ENCODE measurements around the gene CRTC3.

Gene CRTC3

GRCh38 chr15:90564590-90564989 lies 34.9 kb downstream of the CRTC3 start:
- no peak for FAIRE-seq

- FAIRE-seq = no peak
Measured at GRCh38 chr15:90565866-90566265, 36.1 kb downstream of the CRTC3 start.

- FAIRE-seq = no peak
Measured at GRCh38 chr15:90570643-90571042, 40.9 kb downstream of the CRTC3 start.

- no peak for FAIRE-seq
Measured at GRCh38 chr15:90571063-90571541, 41.4 kb downstream of the CRTC3 start.

GRCh38 chr15:90572893-90573292 lies 43.2 kb downstream of the CRTC3 start:
- no peak for FAIRE-seq

GRCh38 chr15:90576711-90577389 lies 47.1 kb downstream of the CRTC3 start:
- no peak for FAIRE-seq

GRCh38 chr15:90579213-90579612 lies 49.5 kb downstream of the CRTC3 start:
- FAIRE-seq = no peak

GRCh38 chr15:90580099-90580498 lies 50.4 kb downstream of the CRTC3 start:
- FAIRE-seq = no peak

- no peak for FAIRE-seq
Measured at GRCh38 chr15:90580541-90580940, 50.8 kb downstream of the CRTC3 start.

- FAIRE-seq = no peak
Measured at GRCh38 chr15:90580946-90581345, 51.2 kb downstream of the CRTC3 start.

GRCh38 chr15:90581771-90582352 lies 52.1 kb downstream of the CRTC3 start:
- FAIRE-seq = no peak

GRCh38 chr15:90582553-90582952 lies 52.8 kb downstream of the CRTC3 start:
- FAIRE-seq = no peak

GRCh38 chr15:90583471-90584252 lies 53.9 kb downstream of the CRTC3 start:
- no peak for FAIRE-seq

- no peak for FAIRE-seq
Measured at GRCh38 chr15:90584841-90585240, 55.1 kb downstream of the CRTC3 start.

GRCh38 chr15:90585863-90586262 lies 56.1 kb downstream of the CRTC3 start:
- FAIRE-seq = no peak

GRCh38 chr15:90586948-90587347 lies 57.2 kb downstream of the CRTC3 start:
- no peak for FAIRE-seq

GRCh38 chr15:90588427-90588826 lies 58.7 kb downstream of the CRTC3 start:
- FAIRE-seq = no peak

- no peak for FAIRE-seq
Measured at GRCh38 chr15:90591524-90591923, 61.8 kb downstream of the CRTC3 start.

GRCh38 chr15:90592131-90592881 lies 62.6 kb downstream of the CRTC3 start:
- FAIRE-seq = no peak

- no peak for FAIRE-seq
Measured at GRCh38 chr15:90593499-90594158, 63.9 kb downstream of the CRTC3 start.

- FAIRE-seq = no peak
Measured at GRCh38 chr15:90594301-90594738, 64.6 kb downstream of the CRTC3 start.

- FAIRE-seq = no peak
Measured at GRCh38 chr15:90595763-90596155, 66.0 kb downstream of the CRTC3 start.
